K562 (cell line): Measurements from ENCODE around the gene FAM167B. TPM values are rescaled to one million over a fixed set of nuclear protein-coding genes. Genes with fewer than 3 reads are reported as not detected.

Experiments used
- CHD7 ChIP-seq: fragments of 200-600 bp; sonication (generic); IDR thresholded peaks from one replicate; pipeline ENCODE4 v1.6.1; 2012; ENCODE audit warnings: mild to moderate bottlenecking, low read depth, low read length, inconsistent platforms
- E2F5 ChIP-seq: sonication (generic); formaldehyde crosslinking; IDR thresholded peaks from 2 replicates; pipeline ENCODE4 v1.8.0; 2022; ENCODE audit warnings: mild to moderate bottlenecking, missing genetic modification reagents
- ETV1 ChIP-seq: fragments of 450-650 bp; conservative IDR thresholded peaks from 2 replicates; pipeline ENCODE4 v1.6.1; 2016; ENCODE audit warnings: missing genetic modification characterization, control low read depth, low read depth, missing compliant biosample characterization
- JUND ChIP-seq, 2 experiments: IDR thresholded peaks; 2 replicates in 1 of 2; 3 replicates in 1 of 2; pipeline ENCODE4 v1.6.1; 2011; ENCODE audit warnings: borderline replicate concordance in 2 of 2, low read depth in 2 of 2, low read length in 2 of 2, improper control_type of control experiment in 1 of 2, missing biosample characterization in 1 of 2, missing genetic modification characterization in 1 of 2, missing genetic modification reagents in 1 of 2
- KAT7 ChIP-seq: sonication (generic); formaldehyde crosslinking; IDR thresholded peaks from 2 replicates; pipeline ENCODE4 v1.8.0; 2022; ENCODE audit warnings: missing genetic modification reagents, mild to moderate bottlenecking, borderline replicate concordance
- KDM5B ChIP-seq: fragments of 200-600 bp; sonication (generic); IDR thresholded peaks from 2 replicates; pipeline ENCODE4 v1.6.1; 2012; ENCODE audit warnings: low read depth, mild to moderate bottlenecking, moderate library complexity, low read length, control low read depth, inconsistent platforms; ENCODE audit not compliant: insufficient replicate concordance
- NRF1 ChIP-seq, 2 experiments: fragments of 450-650 bp; IDR thresholded peaks in 1 of 2; conservative IDR thresholded peaks in 1 of 2; 2 replicates each; pipeline ENCODE4 v1.6.1; 2014; ENCODE audit warnings: mild to moderate bottlenecking in 2 of 2
- RBM39 ChIP-seq: fragments of 200-400 bp; formaldehyde crosslinking; optimal IDR thresholded peaks from 2 replicates; pipeline ENCODE3; 2018; ENCODE audit warnings: low read depth, low read length
- SIRT6 ChIP-seq: IDR thresholded peaks from one replicate; pipeline ENCODE4 v1.6.1; 2012; ENCODE audit warnings: low read depth, mild to moderate bottlenecking, control low read depth, inconsistent platforms, low read length, moderate library complexity
- SNIP1 ChIP-seq: fragments of 450-650 bp; IDR thresholded peaks from 2 replicates; pipeline ENCODE4 v1.7.1; 2017; ENCODE audit warnings: low read depth, mild to moderate bottlenecking
- TAF9B ChIP-seq: fragments of 450-650 bp; IDR thresholded peaks from 2 replicates; pipeline ENCODE4 v1.6.1; 2018; ENCODE audit warnings: mild to moderate bottlenecking; ENCODE audit not compliant: partially characterized antibody
- TSC22D4 ChIP-seq: fragments of 450-650 bp; IDR thresholded peaks from 2 replicates; pipeline ENCODE4 v1.6.1; 2016; ENCODE audit warnings: missing genetic modification characterization, missing biosample characterization, control low read depth
- ZNF165 ChIP-seq: fragments of 250-450 bp; sonication (Bioruptor Pico); IDR thresholded peaks from 2 replicates; pipeline ENCODE4 v1.4.0; 2020; ENCODE audit warnings: borderline replicate concordance
- ZNF24 ChIP-seq: fragments of 450-650 bp; IDR thresholded peaks from 2 replicates; pipeline ENCODE4 v1.6.1; 2016
- ZNF408 ChIP-seq: fragments of 250-450 bp; sonication (Bioruptor Pico); IDR thresholded peaks from 2 replicates; pipeline ENCODE4 v1.4.0; 2020; ENCODE audit warnings: low read depth, mild to moderate bottlenecking, moderate library complexity
- ZNF589 ChIP-seq: fragments of 200-800 bp; sonication (Bioruptor generic); IDR thresholded peaks from 2 replicates; pipeline ENCODE4 v1.6.1; 2016; ENCODE audit warnings: low read depth, missing genetic modification characterization, missing compliant biosample characterization
- polyA plus RNA-seq, 8 experiments: library from polyadenylated mRNA; depleted of rRNA in 4 of 8; stranded (reverse) in 5 of 8; unstranded in 3 of 8; fragments of >200 nt; fragmentation: Nextera tagmentation in 2 of 8; fragmentation: Illumina TruSeq in 1 of 8; extraction: Ambion mirVana in 2 of 8; extraction: Trizol in 1 of 8; gene quantifications; 2 replicates each; pipeline versions ENCODE4 v1.2.1 to v1.2.3, GENCODE V29; 2011 to 2014; ENCODE audit warnings: inconsistent platforms in 1 of 8, missing spikeins in 1 of 8
- total RNA-seq, 7 experiments: library from RNA; depleted of rRNA in 6 of 7; stranded (reverse); fragments of >200 nt in 6 of 7; fragmentation: Illumina TruSeq in 2 of 7; extraction: Trizol in 2 of 7; gene quantifications; 2 replicates each; pipeline versions ENCODE4 v1.2.1 to v1.2.3, GENCODE V29; 2011 to 2021; ENCODE audit warnings: low replicate concordance in 1 of 7

FAM167B gene
- total and polyA plus RNA-seq, 9 of the 15 experiments (the other 6 are each of a cell fraction or from before 2014, with no cell fraction given), result not detected

- TF ChIP-seq CHD7 (no peak), ZNF589 (CRISPR knock-in tag) (peak; percentile 56; the same call in 1 of the 2 replicates), ZNF408 (CRISPR knock-in tag) (no peak), KDM5B (peak; percentile 26), TSC22D4 (no peak), KAT7 (CRISPR knock-in tag) (no peak), ETV1 (tag) (no peak), NRF1 (conservative IDR thresholded peaks at IDR 0.05 in 1 of 2, IDR thresholded peaks at IDR 0.05 in 1 of 2) (no peak), SIRT6 (no peak), JUND (IDR thresholded peaks at IDR 0.05; ENCODE audit: borderline replicate concordance, low read depth, low read length) (peak; percentile 59; the same call in 1 of the 2 replicates), JUND (tag; IDR thresholded peaks at IDR 0.05; ENCODE audit: borderline replicate concordance, low read depth, low read length) (peak; percentile 30; the same call in 1 of the 3 replicates), RBM39 (no peak), TAF9B (no peak), E2F5 (CRISPR knock-in tag) (no peak), SNIP1 (0 out of 2 replicates have a peak, but pooled peaks have one; percentile 8), ZNF165 (no peak), ZNF24 (no peak)
Observed at GRCh38 chr1:32291145-32291707, 44.2 kb downstream of the FAM167B start (continued).
